ENCODE data around the gene NLRP14.

GRCh38 chr11:7050191-7050590, 29.9 kb downstream of the NLRP14 start:
- TF ChIP-seq USF1 (IDR thresholded peaks at IDR 0.05) (no peak), TCF12 (IDR thresholded peaks at IDR 0.05; ENCODE audit: low read depth) (no peak), ZBTB7A (IDR thresholded peaks at IDR 0.05; ENCODE audit: low read depth) (no peak), CREB1 (IDR thresholded peaks at IDR 0.05; ENCODE audit: low read depth) (no peak), REST (IDR thresholded peaks at IDR 0.05; ENCODE audit: low read depth) (no peak), MAX (IDR thresholded peaks at IDR 0.05) (no peak), YY1 (IDR thresholded peaks at IDR 0.05; ENCODE audit: low read depth) (no peak)
